Measurements from ENCODE around the gene PIM2. TPM values are rescaled to one million over a fixed set of nuclear protein-coding genes. Genes with fewer than 3 reads are reported as not detected.

The PIM2 gene
- total and polyA plus RNA-seq, 9 of the 15 experiments (the other 6 are each of a cell fraction or from before 2014, with no cell fraction given) = 67.6 to 191 (median 108) TPM

DNA sequence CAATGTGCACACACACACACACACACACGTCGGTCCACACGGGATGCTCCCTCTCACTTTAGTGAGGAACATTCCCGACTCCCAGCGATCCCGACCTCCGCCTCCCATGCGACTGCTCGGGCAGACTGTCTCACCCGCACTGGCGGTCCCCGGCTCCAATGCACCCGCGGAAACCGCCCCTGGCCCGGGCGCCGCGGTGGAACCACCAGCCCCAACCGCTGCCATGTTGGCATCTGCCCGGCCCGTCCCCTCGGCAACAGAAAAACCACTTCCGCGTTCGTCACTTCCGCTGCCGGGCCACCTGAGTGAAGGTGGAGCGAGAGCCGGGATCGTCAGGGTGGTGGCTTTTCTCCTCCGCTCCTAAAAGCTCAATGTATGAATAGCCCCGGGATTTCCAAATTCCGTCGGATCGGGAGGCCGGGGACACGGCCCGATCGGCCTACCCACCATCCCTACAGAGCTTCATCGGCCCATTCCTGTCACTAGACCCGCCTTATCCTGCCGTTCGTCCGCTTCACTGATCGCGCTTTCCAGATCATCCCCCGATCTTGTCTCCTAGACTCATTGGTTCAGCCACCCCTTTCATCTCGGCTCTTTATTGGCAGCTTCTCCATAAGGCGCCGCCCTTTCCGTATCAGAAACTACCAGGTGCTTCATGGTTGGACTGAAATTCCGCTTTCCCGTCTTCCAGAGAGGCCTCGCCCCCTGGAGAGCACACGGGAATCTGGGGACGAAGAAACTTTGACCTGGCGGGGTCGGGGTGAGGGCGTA, 7.2 kb downstream of the PIM2 start, which contains the start of gene SLC35A2 (continued):
- TF ChIP-seq, protein P1, sequence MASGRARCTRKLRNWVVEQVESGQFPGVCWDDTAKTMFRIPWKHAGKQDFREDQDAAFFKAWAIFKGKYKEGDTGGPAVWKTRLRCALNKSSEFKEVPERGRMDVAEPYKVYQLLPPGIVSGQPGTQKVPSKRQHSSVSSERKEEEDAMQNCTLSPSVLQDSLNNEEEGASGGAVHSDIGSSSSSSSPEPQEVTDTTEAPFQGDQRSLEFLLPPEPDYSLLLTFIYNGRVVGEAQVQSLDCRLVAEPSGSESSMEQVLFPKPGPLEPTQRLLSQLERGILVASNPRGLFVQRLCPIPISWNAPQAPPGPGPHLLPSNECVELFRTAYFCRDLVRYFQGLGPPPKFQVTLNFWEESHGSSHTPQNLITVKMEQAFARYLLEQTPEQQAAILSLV (tag; IDR thresholded peaks at IDR 0.05) = no peak
- no peak for TF ChIP-seq HDGF (IDR thresholded peaks at IDR 0.05)
- TF ChIP-seq, protein P2, sequence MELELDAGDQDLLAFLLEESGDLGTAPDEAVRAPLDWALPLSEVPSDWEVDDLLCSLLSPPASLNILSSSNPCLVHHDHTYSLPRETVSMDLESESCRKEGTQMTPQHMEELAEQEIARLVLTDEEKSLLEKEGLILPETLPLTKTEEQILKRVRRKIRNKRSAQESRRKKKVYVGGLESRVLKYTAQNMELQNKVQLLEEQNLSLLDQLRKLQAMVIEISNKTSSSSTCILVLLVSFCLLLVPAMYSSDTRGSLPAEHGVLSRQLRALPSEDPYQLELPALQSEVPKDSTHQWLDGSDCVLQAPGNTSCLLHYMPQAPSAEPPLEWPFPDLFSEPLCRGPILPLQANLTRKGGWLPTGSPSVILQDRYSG (tag; conservative IDR thresholded peaks at IDR 0.05; ENCODE audit: low read depth) = no peak
- no peak for TF ChIP-seq ZNF778 (CRISPR knock-in tag; IDR thresholded peaks at IDR 0.05)
- TF ChIP-seq ELF1 (tag; IDR thresholded peaks at IDR 0.05) = peak; percentile 95
- no peak for TF ChIP-seq MTA1 (IDR thresholded peaks at IDR 0.05; ENCODE audit: borderline replicate concordance)
- TF ChIP-seq BRD4 (IDR thresholded peaks at IDR 0.05) = no peak
- TF ChIP-seq TFAM (CRISPR knock-in tag; conservative IDR thresholded peaks at IDR 0.05) = no peak
- TF ChIP-seq POLR2G (IDR thresholded peaks at IDR 0.05; ENCODE audit: low read depth, low read length) = peak; percentile 97
- TF ChIP-seq, protein P3, sequence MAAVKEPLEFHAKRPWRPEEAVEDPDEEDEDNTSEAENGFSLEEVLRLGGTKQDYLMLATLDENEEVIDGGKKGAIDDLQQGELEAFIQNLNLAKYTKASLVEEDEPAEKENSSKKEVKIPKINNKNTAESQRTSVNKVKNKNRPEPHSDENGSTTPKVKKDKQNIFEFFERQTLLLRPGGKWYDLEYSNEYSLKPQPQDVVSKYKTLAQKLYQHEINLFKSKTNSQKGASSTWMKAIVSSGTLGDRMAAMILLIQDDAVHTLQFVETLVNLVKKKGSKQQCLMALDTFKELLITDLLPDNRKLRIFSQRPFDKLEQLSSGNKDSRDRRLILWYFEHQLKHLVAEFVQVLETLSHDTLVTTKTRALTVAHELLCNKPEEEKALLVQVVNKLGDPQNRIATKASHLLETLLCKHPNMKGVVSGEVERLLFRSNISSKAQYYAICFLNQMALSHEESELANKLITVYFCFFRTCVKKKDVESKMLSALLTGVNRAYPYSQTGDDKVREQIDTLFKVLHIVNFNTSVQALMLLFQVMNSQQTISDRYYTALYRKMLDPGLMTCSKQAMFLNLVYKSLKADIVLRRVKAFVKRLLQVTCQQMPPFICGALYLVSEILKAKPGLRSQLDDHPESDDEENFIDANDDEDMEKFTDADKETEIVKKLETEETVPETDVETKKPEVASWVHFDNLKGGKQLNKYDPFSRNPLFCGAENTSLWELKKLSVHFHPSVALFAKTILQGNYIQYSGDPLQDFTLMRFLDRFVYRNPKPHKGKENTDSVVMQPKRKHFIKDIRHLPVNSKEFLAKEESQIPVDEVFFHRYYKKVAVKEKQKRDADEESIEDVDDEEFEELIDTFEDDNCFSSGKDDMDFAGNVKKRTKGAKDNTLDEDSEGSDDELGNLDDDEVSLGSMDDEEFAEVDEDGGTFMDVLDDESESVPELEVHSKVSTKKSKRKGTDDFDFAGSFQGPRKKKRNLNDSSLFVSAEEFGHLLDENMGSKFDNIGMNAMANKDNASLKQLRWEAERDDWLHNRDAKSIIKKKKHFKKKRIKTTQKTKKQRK (IDR thresholded peaks at IDR 0.05; ENCODE audit: borderline replicate concordance, low read depth, low read length) = no peak
- TF ChIP-seq, protein P4, sequence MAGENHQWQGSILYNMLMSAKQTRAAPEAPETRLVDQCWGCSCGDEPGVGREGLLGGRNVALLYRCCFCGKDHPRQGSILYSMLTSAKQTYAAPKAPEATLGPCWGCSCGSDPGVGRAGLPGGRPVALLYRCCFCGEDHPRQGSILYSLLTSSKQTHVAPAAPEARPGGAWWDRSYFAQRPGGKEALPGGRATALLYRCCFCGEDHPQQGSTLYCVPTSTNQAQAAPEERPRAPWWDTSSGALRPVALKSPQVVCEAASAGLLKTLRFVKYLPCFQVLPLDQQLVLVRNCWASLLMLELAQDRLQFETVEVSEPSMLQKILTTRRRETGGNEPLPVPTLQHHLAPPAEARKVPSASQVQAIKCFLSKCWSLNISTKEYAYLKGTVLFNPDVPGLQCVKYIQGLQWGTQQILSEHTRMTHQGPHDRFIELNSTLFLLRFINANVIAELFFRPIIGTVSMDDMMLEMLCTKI (IDR thresholded peaks at IDR 0.05; ENCODE audit: partially characterized antibody) = no peak
- no peak for TF ChIP-seq DDX20 (tag; IDR thresholded peaks at IDR 0.05; ENCODE audit: low read depth)
- no peak for TF ChIP-seq NFXL1 (CRISPR knock-in tag; IDR thresholded peaks at IDR 0.05)
- no peak for TF ChIP-seq ZC3H8 (IDR thresholded peaks at IDR 0.05)
- no peak; the same call in 1 of the 2 replicates for TF ChIP-seq ZEB2 (IDR thresholded peaks at IDR 0.05)
- TF ChIP-seq YBX1 (IDR thresholded peaks at IDR 0.05) = no peak
- TF ChIP-seq HNRNPK (IDR thresholded peaks at IDR 0.05; ENCODE audit: low read depth, low read length, poor library complexity, severe bottlenecking) = no peak
- no peak for TF ChIP-seq NR1H2 (CRISPR knock-in tag; IDR thresholded peaks at IDR 0.05)
- no peak for TF ChIP-seq MAFG (tag; conservative IDR thresholded peaks at IDR 0.05)
- peak; percentile 72; the same call in 1 of the 2 replicates for TF ChIP-seq POLR2AphosphoS5 (IDR thresholded peaks at IDR 0.05; ENCODE audit: control insufficient read depth, insufficient read depth, low read depth, low read length)

All from K562 (cell line).